GM18858 (cell line): ENCODE measurements around the gene IWS1.
"Not testable (repeated sequence)": the region's sequence is repeated elsewhere in the genome, so short reads cannot be mapped to it uniquely, and the experiment has no call there.

Experiments used
- ATAC-seq: cut with Tn5 transposase; IDR thresholded peaks from one replicate; pipeline ENCODE4 v1.9.1; 2021; ENCODE audit not compliant: unreplicated experiment

The IWS1 gene

GRCh38 chr2:127561371-127561770 is 35.1 kb upstream of the IWS1 start:
- no peak for ATAC-seq

- ATAC-seq: no peak
These were observed 34.6 kb upstream of the IWS1 start for GRCh38 chr2:127560931-127561280.

- no peak for ATAC-seq
These were observed 34.1 kb upstream of the IWS1 start for GRCh38 chr2:127560201-127560930.

GRCh38 chr2:127559454-127559853 is 33.2 kb upstream of the IWS1 start:
- no peak for ATAC-seq

- ATAC-seq: no peak
These were observed 32.6 kb upstream of the IWS1 start for GRCh38 chr2:127558911-127559310.

GRCh38 chr2:127552846-127553245 is 26.6 kb upstream of the IWS1 start:
- no peak for ATAC-seq

- ATAC-seq: no peak
These were observed 26.0 kb upstream of the IWS1 start for GRCh38 chr2:127552336-127552735.

- no peak for ATAC-seq
These were observed 25.1 kb upstream of the IWS1 start for GRCh38 chr2:127551221-127551930.

GRCh38 chr2:127546797-127547196 is 20.5 kb upstream of the IWS1 start:
- ATAC-seq: no peak

GRCh38 chr2:127545796-127546195 is 19.5 kb upstream of the IWS1 start:
- ATAC-seq: no peak

- ATAC-seq: no peak
These were observed 18.9 kb upstream of the IWS1 start for GRCh38 chr2:127545189-127545588.

- ATAC-seq: not testable (repeated sequence)
These were observed 16.8 kb upstream of the IWS1 start for GRCh38 chr2:127543013-127543501.

GRCh38 chr2:127542231-127542630 is 15.9 kb upstream of the IWS1 start:
- no peak for ATAC-seq

- ATAC-seq: no peak
These were observed 15.5 kb upstream of the IWS1 start for GRCh38 chr2:127541809-127542208.

GRCh38 chr2:127537644-127538043 is 11.4 kb upstream of the IWS1 start:
- ATAC-seq: no peak

GRCh38 chr2:127536707-127537541 is 10.6 kb upstream of the IWS1 start:
- no peak for ATAC-seq

- ATAC-seq: no peak
These were observed 9.6 kb upstream of the IWS1 start for GRCh38 chr2:127535918-127536317.

GRCh38 chr2:127535422-127535901 is 9.2 kb upstream of the IWS1 start, which contains the start of gene MYO7B:
Gene MYO7B (plus strand): TSS chr2:127535683. CDS start chr2:127559723, 24,040 bp downstream.
- ATAC-seq: no peak

GRCh38 chr2:127532296-127532695 is 6.0 kb upstream of the IWS1 start:
- no peak for ATAC-seq

GRCh38 chr2:127531221-127531648 is 4.9 kb upstream of the IWS1 start:
- no peak for ATAC-seq
